HEK293 (cell line): ENCODE data around the gene C2orf78.

ENCODE experiments used
- CTCF ChIA-PET: fragments of 350-600 bp; formaldehyde crosslinking; extraction: SDS; loops from one replicate; lab custom pipeline; 2021; ENCODE audit warnings: antibody characterized with exemption; lab: Yijun Ruan, JAX
- POLR2A ChIA-PET: fragments of 300-600 bp; formaldehyde crosslinking; extraction: SDS; loops from one replicate; lab custom pipeline; 2020; ENCODE audit warnings: antibody characterized with exemption, inconsistent platforms; lab: Yijun Ruan, JAX
- H3K27ac ChIP-seq: fragments of 200-500 bp; sonication (Bioruptor generic); 2 replicates; pipeline ENCODE4 v1.5.1; 2014; ENCODE audit warnings: low read depth, low read length, control low read depth, inconsistent platforms; ENCODE audit errors: extremely low read depth
- H3K36me3 ChIP-seq, 2 experiments: fragments of 200-500 bp in 1 of 2; sonication (Bioruptor generic) in 1 of 2; 1 replicate in 1 of 2; 2 replicates in 1 of 2; pipeline ENCODE4 v1.5.1; 2014 to 2017; ENCODE audit warnings: inconsistent platforms in 2 of 2, low read length in 2 of 2; ENCODE audit not compliant: control insufficient read depth in 2 of 2, insufficient read depth in 1 of 2
- H3K4me1 ChIP-seq: fragments of 200-500 bp; sonication (Bioruptor generic); 2 replicates; pipeline ENCODE4 v1.5.1; 2014; ENCODE audit warnings: mild to moderate bottlenecking, low read length, inconsistent platforms; ENCODE audit not compliant: control insufficient read depth, insufficient read depth
- H3K4me3 ChIP-seq: 2 replicates; pipeline ENCODE4 v1.5.1; 2011; ENCODE audit warnings: low read depth, mild to moderate bottlenecking, control low read depth, low read length, moderate library complexity
- H3K9me3 ChIP-seq: fragments of 200-500 bp; sonication (Bioruptor generic); 2 replicates; pipeline ENCODE4 v1.5.1; 2014; ENCODE audit warnings: low read depth, low read length, inconsistent platforms; ENCODE audit not compliant: control insufficient read depth, insufficient read depth
- BCL11A ChIP-seq: fragments of 450-650 bp; formaldehyde crosslinking; IDR thresholded peaks from 2 replicates; pipeline ENCODE4 v1.5.1; 2016; ENCODE audit warnings: low read depth, missing biosample characterization, missing genetic modification characterization
- BCL11B ChIP-seq: fragments of 450-650 bp; formaldehyde crosslinking; IDR thresholded peaks from 2 replicates; pipeline ENCODE4 v1.5.1; 2016; ENCODE audit warnings: low read depth, missing biosample characterization, missing genetic modification characterization
- GLIS1 ChIP-seq: fragments of 450-650 bp; formaldehyde crosslinking; IDR thresholded peaks from 2 replicates; pipeline ENCODE4 v1.5.1; 2016; ENCODE audit warnings: missing biosample characterization, missing genetic modification characterization
- KLF10 ChIP-seq: fragments of 450-650 bp; IDR thresholded peaks from 2 replicates; pipeline ENCODE4 v1.5.1; 2018; ENCODE audit warnings: missing biosample characterization, mild to moderate bottlenecking, missing genetic modification characterization
- OSR2 ChIP-seq: fragments of 450-650 bp; formaldehyde crosslinking; IDR thresholded peaks from 2 replicates; pipeline ENCODE4 v1.5.1; 2016; ENCODE audit warnings: missing biosample characterization, missing genetic modification characterization
- REPIN1 ChIP-seq: fragments of 450-650 bp; formaldehyde crosslinking; IDR thresholded peaks from 2 replicates; pipeline ENCODE4 v1.5.1; 2017; ENCODE audit warnings: missing biosample characterization, missing genetic modification characterization, low read depth
- SP2 ChIP-seq: fragments of 450-650 bp; formaldehyde crosslinking; IDR thresholded peaks from 2 replicates; pipeline ENCODE4 v1.5.1; 2016; ENCODE audit warnings: missing biosample characterization, missing genetic modification characterization
- SP3 ChIP-seq: fragments of 450-650 bp; formaldehyde crosslinking; IDR thresholded peaks from 2 replicates; pipeline ENCODE4 v1.5.1; 2016; ENCODE audit warnings: missing biosample characterization, missing genetic modification characterization
- SP7 ChIP-seq: fragments of 450-650 bp; formaldehyde crosslinking; IDR thresholded peaks from 2 replicates; pipeline ENCODE4 v1.5.1; 2016; ENCODE audit warnings: missing biosample characterization, missing genetic modification characterization
- WT1 ChIP-seq: fragments of 450-650 bp; formaldehyde crosslinking; IDR thresholded peaks from 2 replicates; pipeline ENCODE4 v1.5.1; 2016; ENCODE audit warnings: missing biosample characterization, missing genetic modification characterization
- ZBTB10 ChIP-seq: fragments of 450-650 bp; formaldehyde crosslinking; IDR thresholded peaks from 2 replicates; pipeline ENCODE4 v1.5.1; 2016; ENCODE audit warnings: missing biosample characterization, missing genetic modification characterization
- ZNF121 ChIP-seq: fragments of 450-650 bp; formaldehyde crosslinking; IDR thresholded peaks from 2 replicates; pipeline ENCODE4 v1.5.1; 2016; ENCODE audit warnings: missing biosample characterization, missing genetic modification characterization
- ZNF19 ChIP-seq: fragments of 450-650 bp; formaldehyde crosslinking; IDR thresholded peaks from 2 replicates; pipeline ENCODE4; 2016; ENCODE audit warnings: missing biosample characterization, missing genetic modification characterization, low read depth
- ZNF214 ChIP-seq: fragments of 450-650 bp; formaldehyde crosslinking; IDR thresholded peaks from 2 replicates; pipeline ENCODE4 v1.5.1; 2017; ENCODE audit warnings: missing biosample characterization, mild to moderate bottlenecking, missing genetic modification characterization, borderline replicate concordance
- ZNF223 ChIP-seq: fragments of 450-650 bp; formaldehyde crosslinking; IDR thresholded peaks from 2 replicates; pipeline ENCODE4 v1.5.1; 2016; ENCODE audit warnings: missing biosample characterization, missing genetic modification characterization
- ZNF394 ChIP-seq: fragments of 450-650 bp; formaldehyde crosslinking; IDR thresholded peaks from 2 replicates; pipeline ENCODE4 v1.5.1; 2016; ENCODE audit warnings: missing biosample characterization, missing genetic modification characterization, mild to moderate bottlenecking, moderate library complexity, borderline replicate concordance
- ZNF473 ChIP-seq: fragments of 450-650 bp; formaldehyde crosslinking; IDR thresholded peaks from 2 replicates; pipeline ENCODE4 v1.5.1; 2017; ENCODE audit warnings: missing biosample characterization, missing genetic modification characterization
- ZNF510 ChIP-seq: fragments of 450-650 bp; formaldehyde crosslinking; IDR thresholded peaks from 2 replicates; pipeline ENCODE4 v1.5.1; 2018; ENCODE audit warnings: mild to moderate bottlenecking, missing genetic modification characterization, missing biosample characterization; ENCODE audit not compliant: insufficient replicate concordance
- ZNF560 ChIP-seq: fragments of 450-650 bp; formaldehyde crosslinking; IDR thresholded peaks from 2 replicates; pipeline ENCODE4 v1.5.1; 2017; ENCODE audit warnings: missing biosample characterization, missing genetic modification characterization, borderline replicate concordance
- ZNF596 ChIP-seq: fragments of 450-650 bp; IDR thresholded peaks from 2 replicates; pipeline ENCODE4 v1.5.0; 2018; ENCODE audit warnings: missing biosample characterization, mild to moderate bottlenecking, missing genetic modification characterization, moderate library complexity
- ZNF830 ChIP-seq: fragments of 450-650 bp; IDR thresholded peaks from 2 replicates; pipeline ENCODE4 v1.5.0; 2018; ENCODE audit warnings: missing biosample characterization, missing genetic modification characterization, low read depth, mild to moderate bottlenecking, moderate library complexity
- ZSCAN18 ChIP-seq: fragments of 450-650 bp; formaldehyde crosslinking; IDR thresholded peaks from 2 replicates; pipeline ENCODE4 v1.5.1; 2016; ENCODE audit warnings: missing biosample characterization, missing genetic modification characterization
- TF ChIP-seq, protein P1 (sequence below): fragments of 450-650 bp; formaldehyde crosslinking; IDR thresholded peaks from 2 replicates; pipeline ENCODE4 v1.5.1; 2016; ENCODE audit warnings: missing biosample characterization, missing genetic modification characterization, borderline replicate concordance

Gene C2orf78

DNA sequence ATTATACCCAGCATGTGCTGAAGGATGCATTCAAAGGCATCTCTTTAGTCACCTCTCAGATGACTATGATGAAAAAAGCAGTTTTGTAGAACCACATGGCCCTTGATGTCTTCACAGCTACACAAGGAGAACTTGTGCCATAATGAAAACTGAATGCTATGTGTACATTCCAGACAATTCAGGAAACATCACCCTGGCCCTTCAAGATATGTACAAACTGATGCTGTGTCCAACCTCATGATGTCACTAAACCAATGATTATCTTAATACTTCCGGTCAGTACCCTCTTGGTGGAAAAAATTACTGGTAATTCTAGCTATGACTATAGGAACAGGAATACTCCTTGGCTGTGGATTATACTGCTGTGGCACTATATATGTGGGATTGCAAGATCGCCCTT, 24.1 kb upstream of the C2orf78 start:
- peaks cover 40 to 88% of the 10 kb centered on the region in 2 experiments for H3K36me3 ChIP-seq
- ChIA-PET CTCF (no interaction called here), POLR2A (no interaction called here)

GRCh38 chr2:73762571-73762970, 21.4 kb upstream of the C2orf78 start:
- Histone ChIP-seq H3K4me1 (no peaks in the 10 kb centered on the region), H3K9me3 (no peaks in the 10 kb centered on the region), H3K36me3 (peaks cover 50 to 90% of the 10 kb centered on the region in 2 experiments), H3K4me3 (no peak overlapping the region), H3K27ac (no peak overlapping the region)
- no peak for TF ChIP-seq ZNF19
- TF ChIP-seq ZNF214 (tag by site-specific recombination), result no peak
- no peak for TF ChIP-seq SP7 (tag by site-specific recombination)
- no peak for TF ChIP-seq ZNF510 (tag by site-specific recombination)
- no peak for TF ChIP-seq ZNF223 (tag by site-specific recombination)
- no peak for TF ChIP-seq ZNF830
- TF ChIP-seq ZNF473 (tag by site-specific recombination), result no peak
- TF ChIP-seq, protein P1, sequence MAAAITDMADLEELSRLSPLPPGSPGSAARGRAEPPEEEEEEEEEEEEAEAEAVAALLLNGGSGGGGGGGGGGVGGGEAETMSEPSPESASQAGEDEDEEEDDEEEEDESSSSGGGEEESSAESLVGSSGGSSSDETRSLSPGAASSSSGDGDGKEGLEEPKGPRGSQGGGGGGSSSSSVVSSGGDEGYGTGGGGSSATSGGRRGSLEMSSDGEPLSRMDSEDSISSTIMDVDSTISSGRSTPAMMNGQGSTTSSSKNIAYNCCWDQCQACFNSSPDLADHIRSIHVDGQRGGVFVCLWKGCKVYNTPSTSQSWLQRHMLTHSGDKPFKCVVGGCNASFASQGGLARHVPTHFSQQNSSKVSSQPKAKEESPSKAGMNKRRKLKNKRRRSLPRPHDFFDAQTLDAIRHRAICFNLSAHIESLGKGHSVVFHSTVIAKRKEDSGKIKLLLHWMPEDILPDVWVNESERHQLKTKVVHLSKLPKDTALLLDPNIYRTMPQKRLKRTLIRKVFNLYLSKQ (tag by site-specific recombination), result no peak
- TF ChIP-seq REPIN1, result no peak
- no peak for TF ChIP-seq BCL11B
- TF ChIP-seq BCL11A, result no peak
- POLR2A ChIA-PET, result no interaction called here
- CTCF ChIA-PET, result no interaction called here

More for the DNA sequence above, 24.1 kb upstream of the C2orf78 start:
- TF ChIP-seq ZBTB10 (no peak), SP3 (tag by site-specific recombination) (no peak), WT1 (tag by site-specific recombination) (no peak), ZSCAN18 (tag by site-specific recombination) (no peak), ZNF121 (tag by site-specific recombination) (no peak), SP2 (no peak), OSR2 (tag by site-specific recombination) (no peak), ZNF560 (no peak), KLF10 (no peak), ZNF394 (tag by site-specific recombination) (no peak), GLIS1 (no peak), ZNF596 (no peak)
- TF ChIP-seq, protein P1 (tag by site-specific recombination), result no peak
- TF ChIP-seq, all 188 proteins: peak for 0
- Histone ChIP-seq H3K27ac (no peak overlapping the region), H3K4me1 (no peaks in the 10 kb centered on the region), H3K4me3 (no peak overlapping the region), H3K9me3 (no peaks in the 10 kb centered on the region)
